ENCODE measurements around the gene FOXK2. TPM values are rescaled to one million over a fixed set of nuclear protein-coding genes. Genes with fewer than 3 reads are reported as not detected.
A peak's percentile ranks its signal among the peaks of the same experiment; 100 is the strongest.

The FOXK2 gene
- total and polyA plus RNA-seq, 2 donors (not counting 3 experiments of a cell fraction or from before 2014, with no cell fraction given) = 33.4 to 79.3 TPM

DNA sequence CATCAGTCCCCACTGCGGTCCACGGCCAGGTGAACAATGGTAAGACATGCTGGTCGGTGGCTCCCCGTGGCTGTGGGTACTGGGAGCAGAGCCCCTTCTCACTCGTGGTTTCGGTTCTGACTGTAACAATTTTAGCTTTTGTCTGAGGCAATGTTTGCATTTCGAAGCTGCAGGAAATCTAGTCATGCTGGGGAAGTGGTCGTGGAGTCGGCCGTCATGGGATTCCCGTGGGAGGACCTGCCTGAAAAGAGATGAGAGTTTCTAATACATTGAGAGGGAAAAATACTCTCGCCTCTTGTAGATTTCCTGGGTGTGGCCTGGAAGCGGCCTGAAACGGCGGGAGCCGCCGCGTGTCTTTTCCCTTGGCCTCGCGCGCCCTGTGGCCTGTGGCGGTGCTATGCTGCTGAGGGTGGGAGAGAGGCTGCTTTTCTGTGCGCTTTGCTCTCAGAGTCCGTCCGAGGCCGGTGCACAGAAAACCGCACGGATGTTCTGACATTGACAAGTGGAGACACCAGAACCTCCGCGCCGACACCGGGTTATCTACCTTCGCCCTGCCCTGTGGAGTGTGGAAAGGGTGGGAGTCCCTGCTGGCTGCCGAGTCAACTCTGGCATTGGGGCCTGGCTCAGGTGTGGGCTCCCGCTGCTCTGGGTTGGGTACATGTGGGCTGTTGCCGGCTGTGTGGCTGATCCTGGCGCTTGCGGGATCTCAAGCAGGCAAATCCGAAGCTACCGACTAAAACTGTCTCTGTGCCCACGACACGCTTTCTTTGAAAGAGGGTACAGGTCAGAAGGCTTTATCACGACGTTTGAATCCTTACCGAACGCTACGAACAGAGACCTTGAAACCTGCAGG, 67.9 kb downstream of the FOXK2 start:
- Histone ChIP-seq H3K4me2 (ENCODE audit: insufficient read depth, low read length) (no peak overlapping the region), H3K4me1 (ENCODE audit: control insufficient read depth, extremely low read depth, insufficient read depth, low read length) (no peaks in the 10 kb centered on the region), H3K79me2 (ENCODE audit: control insufficient read depth, insufficient read depth, low read length) (no peaks in the 10 kb centered on the region), H3K9me1 (replicated peaks; ENCODE audit: control insufficient read depth, extremely low read depth, insufficient read depth, low read length) (no peaks in the 10 kb centered on the region), H3K27ac (ENCODE audit: insufficient read depth, low read depth, low read length) (no peak overlapping the region), H4K20me1 (replicated peaks; ENCODE audit: control insufficient read depth, extremely low read depth, insufficient read depth, low read length) (no peaks in the 10 kb centered on the region), H3K9ac (replicated peaks; ENCODE audit: extremely low read depth, insufficient read depth, low read length) (no peak overlapping the region), H2AFZ (ENCODE audit: low read depth, low read length) (no peak overlapping the region), H3K9me3 (replicated peaks; ENCODE audit: control insufficient read depth, insufficient read depth, low read length) (no peaks in the 10 kb centered on the region), H3K4me3 (replicated peaks in 1 of 3; ENCODE audit: insufficient read depth in 1 of 3, low read depth in 1 of 3, low read length in 3 of 3) (no peak overlapping the region), H3K27me3 (ENCODE audit: control insufficient read depth in 2 of 2, insufficient read depth in 2 of 2, low read length in 2 of 2) (no peaks in the 10 kb centered on the region), H3K36me3 (ENCODE audit: control insufficient read depth in 2 of 2, extremely low read depth in 1 of 2, insufficient read depth in 2 of 2, low read length in 2 of 2) (peaks cover 7 to 15% of the 10 kb centered on the region in 2 experiments)
- DNase-seq (ENCODE audit: low read depth, low spot score) = peak; percentile 30
- ChIA-PET CTCF (no interaction called here), POLR2A (no interaction called here)
- dilution Hi-C loops (cut with MboI; ENCODE audit: extremely low pct_ligation_motif_present, low sequenced_read_pairs) (no loop called here), intact Hi-C loops (cut with micrococcal nuclease) (no loop called here)
- no TSS peak for BruUV-seq (replicated peaks)
- no peak for FAIRE-seq
- TF ChIP-seq, protein P1, sequence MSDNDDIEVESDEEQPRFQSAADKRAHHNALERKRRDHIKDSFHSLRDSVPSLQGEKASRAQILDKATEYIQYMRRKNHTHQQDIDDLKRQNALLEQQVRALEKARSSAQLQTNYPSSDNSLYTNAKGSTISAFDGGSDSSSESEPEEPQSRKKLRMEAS (IDR thresholded peaks at IDR 0.05; ENCODE audit: insufficient read depth, insufficient read length) = no peak
- TF ChIP-seq GATA2 (IDR thresholded peaks at IDR 0.05; ENCODE audit: insufficient read depth, insufficient read length, low read depth, low read length) (no peak), EZH2 (IDR thresholded peaks at IDR 0.05; ENCODE audit: borderline replicate concordance, low read depth, low read length, severe bottlenecking) (no peak), JUN (IDR thresholded peaks at IDR 0.05; ENCODE audit: borderline replicate concordance, insufficient read depth, insufficient read length, low read depth) (no peak), MYC (IDR thresholded peaks at IDR 0.05; ENCODE audit: low read depth, low read length) (no peak), POLR2A (IDR thresholded peaks at IDR 0.05; ENCODE audit: low read depth, low read length) (no peak), FOS (IDR thresholded peaks at IDR 0.05; ENCODE audit: borderline replicate concordance, insufficient read depth, low read length) (no peak), POLR2AphosphoS5 (IDR thresholded peaks at IDR 0.05; ENCODE audit: insufficient read depth, low read depth, low read length) (no peak)
- TF ChIP-seq, protein P2, sequence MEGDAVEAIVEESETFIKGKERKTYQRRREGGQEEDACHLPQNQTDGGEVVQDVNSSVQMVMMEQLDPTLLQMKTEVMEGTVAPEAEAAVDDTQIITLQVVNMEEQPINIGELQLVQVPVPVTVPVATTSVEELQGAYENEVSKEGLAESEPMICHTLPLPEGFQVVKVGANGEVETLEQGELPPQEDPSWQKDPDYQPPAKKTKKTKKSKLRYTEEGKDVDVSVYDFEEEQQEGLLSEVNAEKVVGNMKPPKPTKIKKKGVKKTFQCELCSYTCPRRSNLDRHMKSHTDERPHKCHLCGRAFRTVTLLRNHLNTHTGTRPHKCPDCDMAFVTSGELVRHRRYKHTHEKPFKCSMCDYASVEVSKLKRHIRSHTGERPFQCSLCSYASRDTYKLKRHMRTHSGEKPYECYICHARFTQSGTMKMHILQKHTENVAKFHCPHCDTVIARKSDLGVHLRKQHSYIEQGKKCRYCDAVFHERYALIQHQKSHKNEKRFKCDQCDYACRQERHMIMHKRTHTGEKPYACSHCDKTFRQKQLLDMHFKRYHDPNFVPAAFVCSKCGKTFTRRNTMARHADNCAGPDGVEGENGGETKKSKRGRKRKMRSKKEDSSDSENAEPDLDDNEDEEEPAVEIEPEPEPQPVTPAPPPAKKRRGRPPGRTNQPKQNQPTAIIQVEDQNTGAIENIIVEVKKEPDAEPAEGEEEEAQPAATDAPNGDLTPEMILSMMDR (IDR thresholded peaks at IDR 0.05; ENCODE audit: extremely low read depth in 1 of 2, insufficient read depth in 1 of 2, low read depth in 1 of 2, low read length in 2 of 2) = no peak

All from endothelial cell of umbilical vein (primary cell).